Activated T-cell treated with anti-CD3 and anti-CD28 coated beads, Interleukin-2, amount 50 U/mL, for 72 hours (primary cell): Measurements from ENCODE around the gene LYPD1. TPM values are rescaled to one million over a fixed set of nuclear protein-coding genes. Genes with fewer than 3 reads are reported as not detected.

Source experiments
- ATAC-seq, 2 donors: fragments of 150-1000 bp; cut with Tn5 transposase; replicated peaks in 1 of 2; 2 replicates each; pipeline ENCODE4 v1.10.0; 2021; ENCODE audit warnings: moderate library complexity in 2 of 2, mild to moderate bottlenecking in 1 of 2
- DNase-seq, 2 donors: peaks; one replicate each; pipeline ENCODE4 v3.0.0; 2021 to 2022; ENCODE audit warnings: mixed read lengths in 1 of 2
- H3K27ac Mint-ChIP-seq: one replicate; pipeline ENCODE4 v1.8.0; 2022; ENCODE audit warnings: mild to moderate bottlenecking, moderate library complexity, mixed read lengths
- H3K27me3 Mint-ChIP-seq: one replicate; pipeline ENCODE4 v1.8.0; 2022; ENCODE audit warnings: low read depth, mixed read lengths
- H3K36me3 Mint-ChIP-seq, 2 donors: one replicate each; pipeline ENCODE4 v1.8.0; 2022; ENCODE audit warnings: mixed read lengths in 2 of 2, mild to moderate bottlenecking in 1 of 2; ENCODE audit not compliant: insufficient read depth in 2 of 2
- H3K4me1 Mint-ChIP-seq: one replicate; pipeline ENCODE4 v1.8.0; 2022; ENCODE audit warnings: low read depth, mixed read lengths
- H3K4me3 Mint-ChIP-seq, 2 donors: one replicate each; pipeline ENCODE4 v1.8.0; 2022; ENCODE audit warnings: mild to moderate bottlenecking in 2 of 2, mixed read lengths in 2 of 2, moderate library complexity in 2 of 2
- H3K9me3 Mint-ChIP-seq, 2 donors: one replicate each; pipeline ENCODE4 v1.8.0; 2022; ENCODE audit warnings: mixed read lengths in 2 of 2
- total RNA-seq, 2 donors: library from RNA; stranded (reverse); gene quantifications; one replicate each; pipeline ENCODE4 v1.2.3, GENCODE V29; 2022

Gene LYPD1
- total RNA-seq, 2 donors from 2014 or later, result not detected

- peaks cover 4 to 7% of the 10 kb centered on the region in 2 donors for H3K9me3 Mint-ChIP-seq
- ATAC-seq (no peak), DNase-seq (no peak)
- H3K36me3 Mint-ChIP-seq, result no peaks in the 10 kb centered on the region
- H3K4me1 Mint-ChIP-seq, result no peaks in the 10 kb centered on the region
- H3K4me3 Mint-ChIP-seq, result no peak overlapping the region
- peaks cover 6% of the 10 kb centered on the region for H3K27me3 Mint-ChIP-seq
- H3K27ac Mint-ChIP-seq, result no peak overlapping the region
Observed at GRCh38 chr2:132638313-132639040, 31.5 kb downstream of the LYPD1 start.

DNA sequence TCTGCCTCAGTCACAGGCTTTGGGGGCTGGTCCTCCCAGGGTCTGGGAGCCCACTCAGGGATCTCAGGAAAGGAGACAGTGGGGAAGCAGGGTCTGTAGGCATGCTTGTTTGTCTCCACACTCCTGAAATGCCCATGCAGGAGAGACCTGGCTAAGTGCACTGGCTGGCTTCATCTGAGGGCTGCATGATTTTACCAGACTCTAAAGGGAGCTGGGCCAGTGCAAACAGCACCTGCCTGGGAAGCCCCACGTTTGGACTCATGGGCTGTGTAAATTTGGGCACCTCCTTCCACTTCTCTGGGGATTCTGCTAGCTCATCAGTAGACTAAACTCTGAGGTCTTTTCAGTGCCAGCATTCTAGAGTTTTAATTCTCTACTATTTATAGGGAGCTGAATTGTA lies 33.7 kb downstream of the LYPD1 start:
- H3K36me3 Mint-ChIP-seq, result no peaks in the 10 kb centered on the region
- no peak overlapping the region for H3K27ac Mint-ChIP-seq
- ATAC-seq (no peak), DNase-seq (no peak)
- H3K9me3 Mint-ChIP-seq, result peaks cover 5 to 8% of the 10 kb centered on the region in 2 donors
- no peak overlapping the region for H3K4me3 Mint-ChIP-seq
- no peaks in the 10 kb centered on the region for H3K4me1 Mint-ChIP-seq
- H3K27me3 Mint-ChIP-seq, result peaks cover 6% of the 10 kb centered on the region

DNA sequence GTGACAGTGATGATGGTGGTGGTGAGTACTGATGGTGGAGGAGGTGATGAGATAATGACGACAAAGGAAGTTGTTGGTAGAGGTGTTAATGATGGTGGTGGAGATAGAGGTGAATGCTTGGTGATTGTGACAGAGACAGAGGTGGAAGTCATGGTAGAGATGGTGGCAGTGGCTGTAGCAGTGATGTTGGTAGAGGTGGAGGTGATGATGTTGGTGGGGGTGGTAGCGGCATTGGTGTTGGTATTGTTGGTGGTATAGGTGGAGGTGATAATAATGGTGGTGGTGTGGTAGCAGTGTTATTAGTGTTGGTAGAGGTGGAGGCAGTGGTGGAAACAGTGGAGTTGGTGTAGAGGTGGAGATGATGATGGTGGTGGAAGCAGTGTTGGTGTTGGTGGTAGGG lies 36.4 kb downstream of the LYPD1 start:
- no peak for DNase-seq
- Mint-ChIP-seq H3K9me3 (peaks cover 8 to 14% of the 10 kb centered on the region in 2 donors), H3K27ac (no peak overlapping the region), H3K4me3 (no peak overlapping the region), H3K27me3 (peaks cover 14% of the 10 kb centered on the region), H3K4me1 (no peaks in the 10 kb centered on the region), H3K36me3 (no peaks in the 10 kb centered on the region)
- ATAC-seq, result no peak

DNA sequence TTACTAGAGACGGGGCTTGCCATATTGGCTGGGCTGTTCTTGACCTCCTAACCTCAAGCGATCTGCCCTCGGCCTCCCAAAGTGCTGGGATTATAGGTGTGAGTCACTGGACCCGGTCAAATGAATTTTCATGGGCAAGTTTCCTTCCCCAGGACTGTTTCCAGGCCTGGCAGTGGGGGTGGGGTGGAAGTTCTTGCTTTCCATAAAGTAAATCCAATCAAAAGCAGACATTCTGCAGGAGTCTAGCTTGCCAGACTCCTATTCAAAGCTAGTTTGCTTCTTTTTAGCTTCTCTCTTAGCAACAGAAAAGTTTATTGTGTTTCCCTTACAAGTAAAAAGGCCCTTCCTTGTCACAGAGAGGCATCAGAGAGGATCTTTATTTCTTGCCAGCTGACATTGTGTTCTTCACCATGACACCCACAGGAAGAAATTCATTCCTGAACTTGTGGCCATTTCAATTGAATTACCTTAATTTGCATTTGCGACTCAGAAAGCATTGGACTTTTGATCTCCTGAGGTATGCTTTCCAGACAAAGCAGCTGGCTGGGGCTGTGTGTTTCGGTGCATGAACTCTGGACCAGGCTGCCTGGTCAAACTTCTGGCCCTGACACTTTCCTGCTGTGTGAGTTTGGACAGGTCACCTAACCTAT lies 37.9 kb downstream of the LYPD1 start:
- H3K4me1 Mint-ChIP-seq, result no peaks in the 10 kb centered on the region
- peaks cover 8 to 14% of the 10 kb centered on the region in 2 donors for H3K9me3 Mint-ChIP-seq
- H3K27me3 Mint-ChIP-seq, result peaks cover 14% of the 10 kb centered on the region
- ATAC-seq, result no peak
- H3K36me3 Mint-ChIP-seq, result no peaks in the 10 kb centered on the region
- H3K27ac Mint-ChIP-seq, result no peak overlapping the region
- DNase-seq, result no peak
- no peak overlapping the region for H3K4me3 Mint-ChIP-seq

- H3K9me3 Mint-ChIP-seq, result peaks cover 2 to 12% of the 10 kb centered on the region in 2 donors
- H3K27me3 Mint-ChIP-seq, result peaks cover 8% of the 10 kb centered on the region
- no peak for ATAC-seq
Observed at GRCh38 chr2:132627536-132627935, 42.5 kb downstream of the LYPD1 start.

DNA sequence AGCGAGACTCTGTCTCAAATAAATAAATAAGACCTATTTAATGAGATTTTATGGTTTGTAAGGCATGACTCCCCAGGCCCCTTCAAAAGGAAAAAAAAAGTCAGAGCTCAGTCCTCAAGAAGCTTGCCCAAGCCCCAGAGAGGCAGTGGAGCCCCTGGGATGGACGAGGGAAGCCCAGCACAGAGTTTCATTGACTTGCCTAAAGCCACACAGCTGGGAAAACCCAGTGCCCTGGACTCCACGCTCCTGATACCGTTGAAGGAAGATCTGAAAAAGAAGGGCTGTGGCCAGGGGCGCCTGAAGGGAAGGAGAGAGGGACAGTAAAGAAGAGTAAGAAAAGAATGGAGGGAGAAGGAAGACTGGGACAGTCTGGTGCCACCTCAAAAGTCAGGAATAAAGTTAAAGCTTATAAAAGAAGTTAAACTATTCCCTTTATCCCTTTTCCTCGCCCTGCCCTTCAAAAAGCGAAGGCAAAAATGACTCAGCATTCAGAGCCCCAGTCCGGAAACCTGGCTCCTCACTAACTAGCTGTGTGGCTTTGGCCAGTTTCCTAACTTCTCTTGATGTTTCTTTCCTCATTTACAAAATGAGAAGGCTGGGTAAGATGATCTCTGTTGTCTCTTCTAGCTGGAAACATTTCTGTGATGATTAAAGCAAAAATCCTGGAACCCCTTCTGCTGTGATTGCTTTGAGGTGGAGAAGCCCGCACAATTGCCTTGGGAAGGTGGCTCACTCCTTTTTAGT lies 46.7 kb downstream of the LYPD1 start:
- H3K9me3 Mint-ChIP-seq, result peaks cover 2 to 3% of the 10 kb centered on the region in 2 donors

More at GRCh38 chr2:132627536-132627935, 42.5 kb downstream of the LYPD1 start:
- no peak overlapping the region for H3K27ac Mint-ChIP-seq
- H3K4me1 Mint-ChIP-seq, result no peaks in the 10 kb centered on the region
- DNase-seq, result no peak
- H3K4me3 Mint-ChIP-seq, result no peak overlapping the region
- H3K36me3 Mint-ChIP-seq, result no peaks in the 10 kb centered on the region

DNA sequence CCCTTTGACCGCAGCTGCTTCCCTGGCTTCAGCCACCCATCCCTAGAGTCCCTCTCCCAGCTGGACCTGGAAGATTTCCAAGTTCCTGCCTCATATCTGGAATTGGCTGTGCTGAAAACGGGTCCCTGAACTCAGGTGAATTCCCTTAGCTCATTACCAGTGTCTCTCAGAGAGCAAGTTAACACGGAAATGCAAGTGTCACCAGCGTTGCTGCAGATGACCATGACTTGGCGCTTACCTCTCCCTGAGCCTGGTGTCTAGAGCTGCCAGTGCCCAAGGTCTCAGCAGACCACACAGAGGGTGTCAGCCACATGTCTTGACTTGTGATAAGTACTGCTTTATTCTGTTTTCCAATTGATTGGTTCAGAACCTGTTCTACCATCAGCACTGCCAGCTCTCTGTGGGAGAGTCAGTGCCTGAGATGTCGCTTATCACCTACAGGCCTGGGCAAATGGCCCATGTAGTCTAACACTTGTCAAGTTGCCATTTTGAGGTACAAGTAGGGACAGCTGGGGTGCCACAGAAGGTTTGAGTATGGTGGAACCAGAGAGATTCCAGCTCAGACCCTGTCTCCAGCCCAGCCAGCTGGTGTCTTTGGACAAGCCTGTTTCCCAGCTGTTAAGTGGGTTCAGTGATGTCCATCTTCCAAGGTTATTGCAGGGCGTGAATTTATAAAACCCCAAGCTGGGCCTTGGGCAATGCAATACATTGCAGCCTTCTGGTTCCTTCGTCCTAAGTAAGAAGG lies 48.7 kb downstream of the LYPD1 start:
- Mint-ChIP-seq H3K4me1 (no peaks in the 10 kb centered on the region), H3K27me3 (no peaks in the 10 kb centered on the region), H3K27ac (no peak overlapping the region), H3K9me3 (peaks cover 2 to 3% of the 10 kb centered on the region in 2 donors), H3K4me3 (no peak overlapping the region), H3K36me3 (no peaks in the 10 kb centered on the region)
- no peak for ATAC-seq
- no peak for DNase-seq

More for the DNA sequence above, 46.7 kb downstream of the LYPD1 start:
- Mint-ChIP-seq H3K27ac (no peak overlapping the region), H3K4me1 (no peaks in the 10 kb centered on the region), H3K36me3 (no peaks in the 10 kb centered on the region), H3K27me3 (no peaks in the 10 kb centered on the region), H3K4me3 (no peak overlapping the region)
- ATAC-seq (no peak), DNase-seq (no peak)

DNA sequence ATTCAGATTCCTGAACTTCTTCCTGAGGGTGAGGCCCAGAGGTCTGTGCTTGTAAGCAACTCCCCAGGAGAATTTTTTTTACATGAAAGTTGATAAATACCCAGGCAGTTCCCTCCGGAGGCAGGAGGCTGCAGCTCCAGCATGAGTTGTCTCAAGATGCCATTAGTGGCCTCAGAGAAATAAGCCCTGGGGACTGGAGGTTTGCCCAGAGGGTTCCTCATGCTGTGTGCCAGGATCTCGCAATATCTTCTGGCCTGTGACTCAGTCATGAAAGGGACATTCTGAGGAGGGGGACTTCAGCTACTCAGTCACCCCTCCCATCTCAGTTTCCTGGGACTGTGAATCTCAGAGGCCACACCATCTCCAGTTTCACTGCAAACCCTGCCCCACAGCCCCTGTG lies 49.9 kb downstream of the LYPD1 start:
- Mint-ChIP-seq H3K27ac (no peak overlapping the region), H3K4me1 (no peaks in the 10 kb centered on the region), H3K27me3 (no peaks in the 10 kb centered on the region), H3K9me3 (peaks cover 2 to 3% of the 10 kb centered on the region in 2 donors), H3K4me3 (no peak overlapping the region), H3K36me3 (no peaks in the 10 kb centered on the region)
- ATAC-seq (no peak), DNase-seq (no peak)

DNA sequence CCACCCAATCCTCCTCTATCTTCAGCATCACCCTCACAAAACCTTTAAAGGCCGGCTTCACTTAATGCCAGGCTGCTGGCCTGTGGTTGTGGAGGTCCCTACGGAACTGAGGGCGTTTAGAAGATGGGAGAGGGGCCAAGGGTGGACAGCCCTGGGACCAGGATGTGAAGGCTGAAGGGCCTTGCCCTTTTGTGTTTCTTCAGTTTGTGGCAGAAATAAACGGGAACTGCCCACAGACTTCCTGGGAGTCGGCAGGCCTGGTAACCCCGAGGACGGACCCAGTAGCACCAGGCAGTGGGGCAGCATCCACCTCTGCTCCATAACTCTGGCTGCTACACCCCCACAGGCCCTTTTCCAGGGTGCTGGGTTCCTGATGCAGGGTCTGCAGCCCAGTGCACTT lies 51.3 kb downstream of the LYPD1 start:
- no peaks in the 10 kb centered on the region for H3K27me3 Mint-ChIP-seq
- H3K4me3 Mint-ChIP-seq, result no peak overlapping the region
- no peaks in the 10 kb centered on the region for H3K4me1 Mint-ChIP-seq
- H3K27ac Mint-ChIP-seq, result no peak overlapping the region
- ATAC-seq (no peak), DNase-seq (no peak)
- no peaks in the 10 kb centered on the region for H3K36me3 Mint-ChIP-seq
- H3K9me3 Mint-ChIP-seq, result no peaks in the 10 kb centered on the region

GRCh38 chr2:132617989-132618388 lies 52.0 kb downstream of the LYPD1 start:
- H3K27ac Mint-ChIP-seq, result no peak overlapping the region
- H3K27me3 Mint-ChIP-seq, result no peaks in the 10 kb centered on the region
- H3K4me3 Mint-ChIP-seq, result no peak overlapping the region
- no peak for ATAC-seq
- H3K36me3 Mint-ChIP-seq, result no peaks in the 10 kb centered on the region
- H3K9me3 Mint-ChIP-seq, result no peaks in the 10 kb centered on the region
- DNase-seq, result no peak
- no peaks in the 10 kb centered on the region for H3K4me1 Mint-ChIP-seq

GRCh38 chr2:132615329-132616085 lies 54.5 kb downstream of the LYPD1 start:
- H3K27ac Mint-ChIP-seq, result no peak overlapping the region
- H3K36me3 Mint-ChIP-seq, result no peaks in the 10 kb centered on the region
- H3K4me3 Mint-ChIP-seq, result no peak overlapping the region
- ATAC-seq (no peak), DNase-seq (no peak)
- H3K4me1 Mint-ChIP-seq, result no peaks in the 10 kb centered on the region
- H3K27me3 Mint-ChIP-seq, result no peaks in the 10 kb centered on the region
- no peaks in the 10 kb centered on the region for H3K9me3 Mint-ChIP-seq

- H3K4me3 Mint-ChIP-seq, result no peak overlapping the region
- DNase-seq (no peak), ATAC-seq (no peak)
- H3K9me3 Mint-ChIP-seq, result no peaks in the 10 kb centered on the region
- no peaks in the 10 kb centered on the region for H3K4me1 Mint-ChIP-seq
- H3K27me3 Mint-ChIP-seq, result no peaks in the 10 kb centered on the region
- H3K27ac Mint-ChIP-seq, result no peak overlapping the region
- H3K36me3 Mint-ChIP-seq, result no peaks in the 10 kb centered on the region
Observed at GRCh38 chr2:132611719-132612118, 58.3 kb downstream of the LYPD1 start.
